ENCODE results near the gene IRF8. TPM values are rescaled to one million over a fixed set of nuclear protein-coding genes. Genes with fewer than 3 reads are reported as not detected.

Gene IRF8
- total and polyA plus RNA-seq, 2 donors from 2014 or later, result 2.9 to 33.3 TPM

- Histone ChIP-seq H3K4me1 (ENCODE audit: control insufficient read depth in 2 of 3, insufficient read depth in 2 of 3, low read depth in 1 of 3, low read length in 3 of 3) (peaks cover 0 to under 1% (median 0%) of the 10 kb centered on the region in 3 donors), H3K9me3 (ENCODE audit: control insufficient read depth in 2 of 3, insufficient read depth in 1 of 3, low read length in 3 of 3) (peaks cover 0 to 2% (median 2%) of the 10 kb centered on the region in 3 donors), H3K9ac (ENCODE audit: low read length in 3 of 3) (no peak overlapping the region), H3K36me3 (ENCODE audit: control insufficient read depth in 2 of 3, insufficient read depth in 3 of 3, low read length in 3 of 3) (no peaks in the 10 kb centered on the region), H3K4me3 (ENCODE audit: low read length in 3 of 3) (no peak overlapping the region), H3K27me3 (ENCODE audit: control insufficient read depth, insufficient read depth, low read length) (no peaks in the 10 kb centered on the region), H3K27ac (ENCODE audit: low read depth in 2 of 2, low read length in 2 of 2) (no peak overlapping the region)
- intact Hi-C loops (cut with DNase I), result no loop called here
- FAIRE-seq (no peak), DNase-seq (no peak)
- no peak for TF ChIP-seq CTCF (IDR thresholded peaks at IDR 0.05; ENCODE audit: borderline replicate concordance, extremely low read depth, insufficient read depth)
Measured at GRCh38 chr16:85864965-85865364, 34.0 kb upstream of the IRF8 start.

GRCh38 chr16:85867189-85867588 lies 31.8 kb upstream of the IRF8 start:
- intact Hi-C loops (cut with DNase I), result no loop called here
- Histone ChIP-seq H3K4me1 (ENCODE audit: control insufficient read depth in 2 of 3, insufficient read depth in 2 of 3, low read depth in 1 of 3, low read length in 3 of 3) (peaks cover 0 to 2% (median 0%) of the 10 kb centered on the region in 3 donors), H3K36me3 (ENCODE audit: control insufficient read depth in 2 of 3, insufficient read depth in 3 of 3, low read length in 3 of 3) (no peaks in the 10 kb centered on the region), H3K27ac (ENCODE audit: low read depth in 2 of 2, low read length in 2 of 2) (no peak overlapping the region), H3K27me3 (ENCODE audit: control insufficient read depth, insufficient read depth, low read length) (no peaks in the 10 kb centered on the region), H3K4me3 (ENCODE audit: low read length in 3 of 3) (no peak overlapping the region), H3K9ac (ENCODE audit: low read length in 3 of 3) (no peak overlapping the region), H3K9me3 (ENCODE audit: control insufficient read depth in 2 of 3, insufficient read depth in 1 of 3, low read length in 3 of 3) (peaks cover 0 to 2% (median 2%) of the 10 kb centered on the region in 3 donors)
- no peak for TF ChIP-seq CTCF (IDR thresholded peaks at IDR 0.05; ENCODE audit: borderline replicate concordance, extremely low read depth, insufficient read depth)
- DNase-seq (no peak), FAIRE-seq (no peak)

GRCh38 chr16:85868495-85868894 lies 30.5 kb upstream of the IRF8 start:
- DNase-seq (no peak), FAIRE-seq (no peak)
- Histone ChIP-seq H3K27ac (ENCODE audit: low read depth in 2 of 2, low read length in 2 of 2) (no peak overlapping the region), H3K36me3 (ENCODE audit: control insufficient read depth in 2 of 3, insufficient read depth in 3 of 3, low read length in 3 of 3) (no peaks in the 10 kb centered on the region), H3K9me3 (ENCODE audit: control insufficient read depth in 2 of 3, insufficient read depth in 1 of 3, low read length in 3 of 3) (peaks cover 0 to 2% (median 2%) of the 10 kb centered on the region in 3 donors), H3K4me3 (ENCODE audit: low read length in 3 of 3) (no peak overlapping the region), H3K9ac (ENCODE audit: low read length in 3 of 3) (no peak overlapping the region), H3K4me1 (ENCODE audit: control insufficient read depth in 2 of 3, insufficient read depth in 2 of 3, low read depth in 1 of 3, low read length in 3 of 3) (peaks cover 0 to 3% (median 2%) of the 10 kb centered on the region in 3 donors), H3K27me3 (ENCODE audit: control insufficient read depth, insufficient read depth, low read length) (no peaks in the 10 kb centered on the region)
- intact Hi-C loops (cut with DNase I), result no loop called here
- TF ChIP-seq CTCF (IDR thresholded peaks at IDR 0.05; ENCODE audit: borderline replicate concordance, extremely low read depth, insufficient read depth), result no peak

- no peak overlapping the region for H3K9ac ChIP-seq (ENCODE audit: low read length in 3 of 3)
- FAIRE-seq, result no peak
- no peak for DNase-seq
- peaks cover 0 to 2% (median 2%) of the 10 kb centered on the region in 3 donors for H3K9me3 ChIP-seq (ENCODE audit: control insufficient read depth in 2 of 3, insufficient read depth in 1 of 3, low read length in 3 of 3)
- H3K4me3 ChIP-seq (ENCODE audit: low read length in 3 of 3), result no peak overlapping the region
- H3K36me3 ChIP-seq (ENCODE audit: control insufficient read depth in 2 of 3, insufficient read depth in 3 of 3, low read length in 3 of 3), result no peaks in the 10 kb centered on the region
- H3K27ac ChIP-seq (ENCODE audit: low read depth in 2 of 2, low read length in 2 of 2), result no peak overlapping the region
- peaks cover 0 to 3% (median 2%) of the 10 kb centered on the region in 3 donors for H3K4me1 ChIP-seq (ENCODE audit: control insufficient read depth in 2 of 3, insufficient read depth in 2 of 3, low read depth in 1 of 3, low read length in 3 of 3)
- TF ChIP-seq CTCF (IDR thresholded peaks at IDR 0.05; ENCODE audit: borderline replicate concordance, extremely low read depth, insufficient read depth), result no peak
- H3K27me3 ChIP-seq (ENCODE audit: control insufficient read depth, insufficient read depth, low read length), result no peaks in the 10 kb centered on the region
- intact Hi-C loops (cut with DNase I), result no loop called here
Measured at GRCh38 chr16:85869206-85869605, 29.8 kb upstream of the IRF8 start.

Measured in kidney (tissue), 14 donors.